Astrocyte (in vitro differentiated cells and primary cell): Measurements from ENCODE around the gene VDR. TPM values are rescaled to one million over a fixed set of nuclear protein-coding genes. Genes with fewer than 3 reads are reported as not detected.
A peak's percentile ranks its signal among the peaks of the same experiment; 100 is the strongest.

Experiments
- DNase-seq: peaks from one replicate; pipeline ENCODE4 v3.0.0-alpha.2; 2010; ENCODE audit warnings: low read depth
- FAIRE-seq: peaks from 2 replicates; lab custom pipeline; 2011; peaks lifted over from hg19 to GRCh38; lab: Jason Lieb, UNC
- H2AFZ ChIP-seq: 2 replicates; pipeline ENCODE4 v1.6.0; 2012; ENCODE audit warnings: low read depth, low read length, inconsistent platforms
- H3K27ac ChIP-seq: 2 replicates; pipeline ENCODE4 v1.5.1; 2011; ENCODE audit warnings: low read depth, low read length, inconsistent platforms
- H3K27me3 ChIP-seq: 2 replicates; pipeline ENCODE4 v1.6.0; 2011; ENCODE audit warnings: low read length, inconsistent platforms; ENCODE audit not compliant: insufficient read depth
- H3K36me3 ChIP-seq: 2 replicates; pipeline ENCODE4 v1.5.1; 2011; ENCODE audit warnings: low read length, inconsistent platforms; ENCODE audit not compliant: insufficient read depth
- H3K4me1 ChIP-seq: 2 replicates; pipeline ENCODE4 v1.5.1; 2011; ENCODE audit warnings: low read length, inconsistent platforms; ENCODE audit not compliant: insufficient read depth
- H3K4me2 ChIP-seq: 2 replicates; pipeline ENCODE4 v1.6.0; 2012; ENCODE audit warnings: low read length, inconsistent platforms
- H3K4me3 ChIP-seq: 2 replicates; pipeline ENCODE4 v1.5.1; 2011; ENCODE audit warnings: low read depth, mild to moderate bottlenecking, low read length, inconsistent platforms; ENCODE audit not compliant: insufficient read depth
- H3K79me2 ChIP-seq: 2 replicates; pipeline ENCODE4 v1.6.0; 2012; ENCODE audit warnings: mild to moderate bottlenecking, low read length, inconsistent platforms; ENCODE audit not compliant: insufficient read depth
- H3K9ac ChIP-seq: 2 replicates; pipeline ENCODE4 v1.6.0; 2012; ENCODE audit warnings: mild to moderate bottlenecking, low read length, inconsistent platforms
- H3K9me3 ChIP-seq: 2 replicates; pipeline ENCODE4 v1.5.1; 2012; ENCODE audit warnings: low read depth, mild to moderate bottlenecking, low read length, inconsistent platforms; ENCODE audit not compliant: insufficient read depth
- H4K20me1 ChIP-seq: 2 replicates; pipeline ENCODE4 v1.6.0; 2012; ENCODE audit warnings: low read length, inconsistent platforms; ENCODE audit not compliant: insufficient read depth
- H3K27ac Mint-ChIP-seq: one replicate; pipeline ENCODE4 v1.8.0; 2021; ENCODE audit warnings: mild to moderate bottlenecking, mixed read lengths; ENCODE audit not compliant: unreplicated experiment
- H3K27me3 Mint-ChIP-seq: one replicate; pipeline ENCODE4 v1.8.0; 2021; ENCODE audit warnings: low read depth, mixed read lengths; ENCODE audit not compliant: unreplicated experiment
- H3K36me3 Mint-ChIP-seq: one replicate; pipeline ENCODE4 v1.8.0; 2021; ENCODE audit warnings: low read depth, mixed read lengths; ENCODE audit not compliant: unreplicated experiment
- H3K4me1 Mint-ChIP-seq: one replicate; pipeline ENCODE4 v1.8.0; 2021; ENCODE audit warnings: low read depth, mixed read lengths; ENCODE audit not compliant: unreplicated experiment
- H3K4me3 Mint-ChIP-seq: one replicate; pipeline ENCODE4 v1.8.0; 2021; ENCODE audit warnings: mild to moderate bottlenecking, moderate library complexity, mixed read lengths; ENCODE audit not compliant: unreplicated experiment
- H3K9me3 Mint-ChIP-seq: one replicate; pipeline ENCODE4 v1.8.0; 2021; ENCODE audit warnings: mild to moderate bottlenecking, mixed read lengths; ENCODE audit not compliant: unreplicated experiment
- CTCF ChIP-seq: IDR thresholded peaks from 2 replicates; pipeline ENCODE4 v1.5.1; 2011; ENCODE audit warnings: low read depth, mild to moderate bottlenecking, inconsistent platforms, low read length, moderate library complexity; ENCODE audit not compliant: insufficient read depth
- EZH2 ChIP-seq: IDR thresholded peaks from 2 replicates; pipeline ENCODE4 v1.6.1; 2012; ENCODE audit warnings: mild to moderate bottlenecking, low read length, inconsistent platforms; ENCODE audit not compliant: insufficient read depth
- total RNA-seq: library from RNA; stranded (reverse); gene quantifications from 2 replicates; pipeline ENCODE4 v1.2.1, GENCODE V29; 2021

Gene VDR
- total RNA-seq, 1 donor from 2014 or later: 6.6 TPM

- peaks cover 25% of the 10 kb centered on the region for H3K36me3 Mint-ChIP-seq
- no peaks in the 10 kb centered on the region for H3K36me3 ChIP-seq
- no peak for FAIRE-seq
Measured at GRCh38 chr12:47850153-47851084, 54.4 kb downstream of the VDR start.

DNA sequence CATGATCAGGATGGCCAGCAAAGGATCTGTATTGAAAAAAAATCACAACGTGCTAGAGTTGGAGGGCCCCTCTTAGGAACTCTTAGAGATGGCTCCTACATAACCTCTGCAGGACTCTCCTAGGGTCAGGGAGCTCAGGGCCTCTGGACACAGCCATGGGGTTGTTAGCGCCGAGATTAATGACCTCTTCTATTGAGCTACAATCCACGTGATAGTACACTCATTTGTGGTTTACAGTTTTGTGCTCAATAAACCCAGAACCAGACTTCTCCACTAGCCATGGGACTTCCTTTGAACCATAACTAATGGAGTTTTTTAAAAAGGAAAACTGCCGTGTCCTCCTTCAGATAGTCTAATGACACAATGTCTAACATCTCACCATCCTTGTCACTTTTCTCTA, 55.5 kb downstream of the VDR start:
- peaks cover 30% of the 10 kb centered on the region for H3K27me3 Mint-ChIP-seq
- TF ChIP-seq EZH2 (no peak), CTCF (no peak)
- FAIRE-seq: no peak
- no peak overlapping the region for H3K27ac ChIP-seq
- peaks cover 7% of the 10 kb centered on the region for H3K4me1 Mint-ChIP-seq
- no peak overlapping the region for H3K9ac ChIP-seq
- H3K9me3 ChIP-seq: no peaks in the 10 kb centered on the region
- H4K20me1 ChIP-seq: no peaks in the 10 kb centered on the region
- H3K4me2 ChIP-seq: no peak overlapping the region
- no peak overlapping the region for H3K4me3 ChIP-seq
- no peaks in the 10 kb centered on the region for H3K79me2 ChIP-seq
- no peak overlapping the region for H2AFZ ChIP-seq
- peak; percentile 41 for DNase-seq
- no peaks in the 10 kb centered on the region for H3K4me1 ChIP-seq
- no peak overlapping the region for H3K27ac Mint-ChIP-seq
- H3K36me3 ChIP-seq: no peaks in the 10 kb centered on the region
- peaks cover 28% of the 10 kb centered on the region for H3K36me3 Mint-ChIP-seq
- H3K9me3 Mint-ChIP-seq: peaks cover 4% of the 10 kb centered on the region
- H3K27me3 ChIP-seq: no peaks in the 10 kb centered on the region
- H3K4me3 Mint-ChIP-seq: no peak overlapping the region

More at GRCh38 chr12:47850153-47851084, 54.4 kb downstream of the VDR start:
- no peak overlapping the region for H3K9ac ChIP-seq
- no peak overlapping the region for H3K27ac ChIP-seq
- Mint-ChIP-seq H3K9me3 (peaks cover 2% of the 10 kb centered on the region), H3K27ac (no peak overlapping the region), H3K27me3 (peaks cover 24% of the 10 kb centered on the region), H3K4me1 (peaks cover 7% of the 10 kb centered on the region), H3K4me3 (no peak overlapping the region)
- H3K79me2 ChIP-seq: no peaks in the 10 kb centered on the region
- no peaks in the 10 kb centered on the region for H4K20me1 ChIP-seq
- H3K4me3 ChIP-seq: no peak overlapping the region
- no peak overlapping the region for H3K4me2 ChIP-seq
- no peaks in the 10 kb centered on the region for H3K27me3 ChIP-seq
- no peak for TF ChIP-seq EZH2
- no peak for TF ChIP-seq CTCF
- no peaks in the 10 kb centered on the region for H3K4me1 ChIP-seq
- H2AFZ ChIP-seq: no peak overlapping the region
- no peak for DNase-seq
- H3K9me3 ChIP-seq: no peaks in the 10 kb centered on the region

DNA sequence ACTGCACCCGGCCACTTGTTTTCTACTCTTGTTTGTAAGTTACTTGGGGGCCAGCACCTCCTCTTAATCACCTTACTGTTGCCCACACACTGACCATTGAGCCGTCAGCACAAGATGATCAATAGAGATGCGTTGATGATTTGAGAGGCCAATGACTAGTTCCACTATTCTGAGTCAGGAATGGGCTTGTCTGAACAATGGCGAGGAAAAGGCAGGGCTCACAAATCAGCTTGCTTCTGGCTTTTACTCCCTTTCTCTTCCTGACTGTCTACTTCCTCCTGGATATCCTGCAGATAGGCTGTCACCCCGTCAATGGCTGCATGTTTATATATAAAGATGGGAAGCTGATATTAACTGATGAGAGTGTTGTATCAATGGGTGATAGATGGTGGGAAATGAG, 55.9 kb downstream of the VDR start:
- peaks cover 28% of the 10 kb centered on the region for H3K36me3 Mint-ChIP-seq
- TF ChIP-seq EZH2 (no peak), CTCF (no peak)
- no peak overlapping the region for H3K4me3 ChIP-seq
- H3K36me3 ChIP-seq: no peaks in the 10 kb centered on the region
- H3K9me3 ChIP-seq: no peaks in the 10 kb centered on the region
- no peaks in the 10 kb centered on the region for H3K4me1 ChIP-seq
- H3K27ac ChIP-seq: no peak overlapping the region
- H3K4me2 ChIP-seq: no peak overlapping the region
- H3K27ac Mint-ChIP-seq: no peak overlapping the region
- no peaks in the 10 kb centered on the region for H3K79me2 ChIP-seq
- DNase-seq (no peak), FAIRE-seq (no peak)
- peaks cover 4% of the 10 kb centered on the region for H3K9me3 Mint-ChIP-seq
- no peak overlapping the region for H3K9ac ChIP-seq
- no peaks in the 10 kb centered on the region for H4K20me1 ChIP-seq
- no peak overlapping the region for H3K4me3 Mint-ChIP-seq
- no peak overlapping the region for H2AFZ ChIP-seq
- no peaks in the 10 kb centered on the region for H3K27me3 ChIP-seq
- peaks cover 7% of the 10 kb centered on the region for H3K4me1 Mint-ChIP-seq
- H3K27me3 Mint-ChIP-seq: peaks cover 30% of the 10 kb centered on the region
